ENCODE measurements around the gene FSTL1.

FSTL1 gene

DNA sequence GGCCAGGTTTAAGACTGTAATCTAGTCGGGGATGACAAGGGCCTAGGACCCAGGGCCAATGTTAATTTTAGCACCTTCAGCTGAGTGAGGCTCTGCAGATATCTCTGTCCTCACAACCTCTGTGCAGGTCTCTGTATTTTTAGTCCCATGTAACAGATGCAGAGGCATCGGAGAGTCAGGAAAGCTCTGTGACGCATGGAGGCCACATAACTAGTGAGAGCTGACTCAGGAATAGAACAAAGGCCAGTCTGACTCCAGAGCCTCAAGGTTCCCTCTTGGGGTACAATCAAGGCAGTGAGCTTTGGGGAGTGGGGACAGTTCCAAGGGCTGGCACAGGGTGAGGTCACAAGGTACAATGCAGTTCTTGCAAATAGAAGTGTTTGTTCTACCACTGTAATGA, 31.0 kb downstream of the FSTL1 start:
- Mint-ChIP-seq H3K27me3 (peaks cover 2% of the 10 kb centered on the region), H3K9me3 (ENCODE audit: low read depth) (no peaks in the 10 kb centered on the region), H3K4me3 (no peak overlapping the region), H3K36me3 (no peaks in the 10 kb centered on the region), H3K4me1 (ENCODE audit: low read depth) (peaks cover 8% of the 10 kb centered on the region), H3K27ac (no peak overlapping the region)

GRCh38 chr3:120418866-120419490, 31.8 kb downstream of the FSTL1 start:
- Mint-ChIP-seq H3K4me1 (ENCODE audit: low read depth) (peaks cover 8% of the 10 kb centered on the region), H3K4me3 (no peak overlapping the region), H3K9me3 (ENCODE audit: low read depth) (no peaks in the 10 kb centered on the region), H3K27ac (no peak overlapping the region), H3K27me3 (peaks cover 2% of the 10 kb centered on the region), H3K36me3 (no peaks in the 10 kb centered on the region)

GRCh38 chr3:120418446-120418845, 32.3 kb downstream of the FSTL1 start:
- H3K4me3 Mint-ChIP-seq, result no peak overlapping the region
- no peak overlapping the region for H3K27ac Mint-ChIP-seq
- H3K9me3 Mint-ChIP-seq (ENCODE audit: low read depth), result no peaks in the 10 kb centered on the region
- no peaks in the 10 kb centered on the region for H3K36me3 Mint-ChIP-seq
- H3K27me3 Mint-ChIP-seq, result peaks cover 2% of the 10 kb centered on the region
- peaks cover 8% of the 10 kb centered on the region for H3K4me1 Mint-ChIP-seq (ENCODE audit: low read depth)

- Mint-ChIP-seq H3K27me3 (peaks cover 2% of the 10 kb centered on the region), H3K27ac (no peak overlapping the region), H3K4me3 (peak overlapping the region; percentile 87), H3K36me3 (no peaks in the 10 kb centered on the region), H3K4me1 (ENCODE audit: low read depth) (peaks cover 8% of the 10 kb centered on the region), H3K9me3 (ENCODE audit: low read depth) (no peaks in the 10 kb centered on the region)
Measured at GRCh38 chr3:120417272-120417911, 33.4 kb downstream of the FSTL1 start.

GRCh38 chr3:120416868-120417267, 33.9 kb downstream of the FSTL1 start:
- Mint-ChIP-seq H3K27ac (no peak overlapping the region), H3K4me3 (peak overlapping the region; percentile 87), H3K36me3 (no peaks in the 10 kb centered on the region), H3K9me3 (ENCODE audit: low read depth) (no peaks in the 10 kb centered on the region), H3K4me1 (ENCODE audit: low read depth) (peaks cover 8% of the 10 kb centered on the region), H3K27me3 (peaks cover 2% of the 10 kb centered on the region)

- H3K4me1 Mint-ChIP-seq (ENCODE audit: low read depth), result peaks cover 8% of the 10 kb centered on the region
- H3K27ac Mint-ChIP-seq, result no peak overlapping the region
- no peak overlapping the region for H3K4me3 Mint-ChIP-seq
- no peaks in the 10 kb centered on the region for H3K9me3 Mint-ChIP-seq (ENCODE audit: low read depth)
- H3K27me3 Mint-ChIP-seq, result peaks cover 2% of the 10 kb centered on the region
- no peaks in the 10 kb centered on the region for H3K36me3 Mint-ChIP-seq
Measured at GRCh38 chr3:120415756-120416155, 35.0 kb downstream of the FSTL1 start.

GRCh38 chr3:120410541-120410940, 40.3 kb downstream of the FSTL1 start:
- H3K4me3 Mint-ChIP-seq, result no peak overlapping the region
- H3K27me3 Mint-ChIP-seq, result no peaks in the 10 kb centered on the region
- H3K27ac Mint-ChIP-seq, result no peak overlapping the region
- no peaks in the 10 kb centered on the region for H3K36me3 Mint-ChIP-seq
- no peaks in the 10 kb centered on the region for H3K9me3 Mint-ChIP-seq (ENCODE audit: low read depth)
- H3K4me1 Mint-ChIP-seq (ENCODE audit: low read depth), result no peaks in the 10 kb centered on the region

- Mint-ChIP-seq H3K36me3 (no peaks in the 10 kb centered on the region), H3K4me1 (ENCODE audit: low read depth) (no peaks in the 10 kb centered on the region), H3K27ac (no peak overlapping the region), H3K27me3 (no peaks in the 10 kb centered on the region), H3K9me3 (ENCODE audit: low read depth) (no peaks in the 10 kb centered on the region), H3K4me3 (no peak overlapping the region)
Measured at GRCh38 chr3:120410116-120410515, 40.7 kb downstream of the FSTL1 start.

DNA sequence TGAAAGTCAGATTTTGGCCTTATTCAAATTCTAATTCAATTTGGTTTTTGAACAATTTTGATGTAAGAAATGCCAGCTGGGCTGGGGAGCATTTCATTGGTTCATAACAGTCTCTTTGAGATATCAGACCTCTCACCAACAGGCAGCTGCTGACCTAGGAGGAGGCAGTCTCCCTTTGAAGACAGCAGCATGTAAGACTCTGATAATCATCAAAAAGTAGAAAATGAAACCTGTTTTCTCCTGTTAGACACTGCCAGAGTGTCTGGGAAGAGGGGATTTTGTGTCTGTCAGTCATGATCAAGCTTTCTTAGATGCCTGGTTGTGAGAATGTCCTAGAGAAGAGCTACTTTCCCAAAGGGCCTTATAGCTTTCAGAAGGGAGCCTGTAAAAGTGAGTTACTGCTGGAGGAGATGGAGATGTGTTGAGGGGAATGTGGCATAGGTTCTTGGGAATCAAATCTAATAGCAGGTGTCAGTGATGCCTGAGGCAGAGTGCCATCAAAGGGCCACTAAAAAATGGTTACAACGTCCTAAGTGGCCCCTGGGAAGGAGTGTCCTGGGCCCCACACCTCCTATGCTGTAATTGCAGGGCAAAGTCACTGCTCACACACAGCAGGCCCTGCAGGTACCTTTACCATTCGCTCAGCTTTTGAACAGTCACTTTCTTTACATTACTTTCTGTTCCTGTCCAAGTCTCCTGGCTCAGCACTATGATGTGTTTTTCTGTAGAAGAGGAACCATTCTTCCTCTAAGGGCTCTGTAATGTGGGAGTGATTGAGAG, 43.1 kb downstream of the FSTL1 start:
- Mint-ChIP-seq H3K4me1 (ENCODE audit: low read depth) (no peaks in the 10 kb centered on the region), H3K4me3 (no peak overlapping the region)

GRCh38 chr3:120404876-120405275, 45.9 kb downstream of the FSTL1 start:
- Mint-ChIP-seq H3K36me3 (no peaks in the 10 kb centered on the region), H3K27ac (no peak overlapping the region), H3K4me1 (ENCODE audit: low read depth) (no peaks in the 10 kb centered on the region), H3K4me3 (no peak overlapping the region), H3K9me3 (ENCODE audit: low read depth) (no peaks in the 10 kb centered on the region), H3K27me3 (no peaks in the 10 kb centered on the region)

More for the DNA sequence above, 43.1 kb downstream of the FSTL1 start:
- Mint-ChIP-seq H3K27ac (no peak overlapping the region), H3K27me3 (no peaks in the 10 kb centered on the region), H3K36me3 (no peaks in the 10 kb centered on the region), H3K9me3 (ENCODE audit: low read depth) (no peaks in the 10 kb centered on the region)

GRCh38 chr3:120402257-120402656, 48.5 kb downstream of the FSTL1 start:
- no peak overlapping the region for H3K27ac Mint-ChIP-seq
- no peaks in the 10 kb centered on the region for H3K9me3 Mint-ChIP-seq (ENCODE audit: low read depth)
- no peaks in the 10 kb centered on the region for H3K27me3 Mint-ChIP-seq
- H3K4me3 Mint-ChIP-seq, result no peak overlapping the region
- H3K4me1 Mint-ChIP-seq (ENCODE audit: low read depth), result no peaks in the 10 kb centered on the region
- H3K36me3 Mint-ChIP-seq, result no peaks in the 10 kb centered on the region

DNA sequence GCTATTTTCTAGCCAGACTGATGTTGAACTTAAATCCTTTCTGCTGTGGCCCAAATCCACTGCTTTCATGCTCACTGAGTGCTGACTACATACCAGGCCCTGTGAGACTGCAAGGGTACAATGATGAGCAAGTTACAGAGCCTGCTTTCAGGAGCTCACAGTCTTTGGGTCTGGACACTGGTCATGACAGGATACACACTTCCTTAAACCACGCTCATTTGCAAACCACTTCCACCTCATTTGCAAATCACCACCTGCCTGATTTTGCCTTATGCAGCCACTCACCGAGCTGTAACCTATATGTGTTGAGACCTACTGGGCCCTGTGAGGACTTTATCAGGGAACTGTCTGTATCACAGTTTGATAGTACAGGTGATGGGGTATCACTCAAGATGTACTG, 51.4 kb downstream of the FSTL1 start:
- Mint-ChIP-seq H3K4me1 (ENCODE audit: low read depth) (no peaks in the 10 kb centered on the region), H3K9me3 (ENCODE audit: low read depth) (no peaks in the 10 kb centered on the region), H3K4me3 (no peak overlapping the region), H3K27me3 (no peaks in the 10 kb centered on the region), H3K27ac (no peak overlapping the region), H3K36me3 (no peaks in the 10 kb centered on the region)

DNA sequence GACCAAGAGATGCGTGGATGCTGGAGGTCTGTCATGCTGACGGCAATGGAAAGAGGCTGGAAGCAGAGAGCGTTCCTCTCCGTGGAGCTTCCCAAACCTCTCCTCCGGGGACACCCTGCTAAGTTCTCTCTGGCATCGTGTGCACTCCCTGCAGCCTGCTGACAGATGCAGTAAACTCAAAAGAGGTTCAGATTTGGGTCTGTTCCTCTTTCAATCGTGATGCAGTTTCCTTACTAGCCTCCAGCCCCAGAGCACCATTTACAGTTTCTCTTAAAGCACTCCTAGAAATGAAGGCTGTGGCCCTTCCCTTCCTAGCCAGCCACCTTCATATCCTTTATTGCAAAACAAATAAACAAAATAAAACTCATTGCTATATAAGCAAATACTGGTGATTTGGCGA, 54.3 kb downstream of the FSTL1 start:
- H3K4me3 Mint-ChIP-seq, result no peak overlapping the region
- no peaks in the 10 kb centered on the region for H3K4me1 Mint-ChIP-seq (ENCODE audit: low read depth)
- H3K27me3 Mint-ChIP-seq, result no peaks in the 10 kb centered on the region
- no peaks in the 10 kb centered on the region for H3K9me3 Mint-ChIP-seq (ENCODE audit: low read depth)
- no peak overlapping the region for H3K27ac Mint-ChIP-seq
- H3K36me3 Mint-ChIP-seq, result no peaks in the 10 kb centered on the region

DNA sequence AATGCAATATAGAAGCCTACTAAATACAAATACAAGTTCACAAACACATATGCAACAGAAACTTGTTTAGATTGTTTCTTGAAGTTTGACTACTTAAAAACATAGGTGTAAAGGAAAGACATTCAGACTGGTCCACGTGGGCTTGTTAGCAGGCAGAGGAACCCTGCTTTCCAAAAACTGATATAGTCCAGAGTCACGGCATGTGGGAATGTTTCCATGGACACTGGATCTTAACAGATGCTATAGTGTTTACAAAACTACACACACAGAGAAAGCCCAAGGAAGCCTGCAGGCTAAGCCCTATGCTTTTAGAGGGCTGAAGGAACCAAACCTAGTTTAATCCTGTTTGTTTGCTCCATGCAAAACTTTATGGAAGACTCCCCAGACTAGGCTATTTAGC, 56.4 kb downstream of the FSTL1 start:
- H3K27me3 Mint-ChIP-seq, result no peaks in the 10 kb centered on the region
- H3K4me3 Mint-ChIP-seq, result no peak overlapping the region
- H3K27ac Mint-ChIP-seq, result no peak overlapping the region
- H3K9me3 Mint-ChIP-seq (ENCODE audit: low read depth), result no peaks in the 10 kb centered on the region
- H3K4me1 Mint-ChIP-seq (ENCODE audit: low read depth), result no peaks in the 10 kb centered on the region
- H3K36me3 Mint-ChIP-seq, result no peaks in the 10 kb centered on the region

- Mint-ChIP-seq H3K36me3 (no peaks in the 10 kb centered on the region), H3K27ac (no peak overlapping the region), H3K9me3 (ENCODE audit: low read depth) (no peaks in the 10 kb centered on the region), H3K4me1 (ENCODE audit: low read depth) (no peaks in the 10 kb centered on the region), H3K27me3 (no peaks in the 10 kb centered on the region), H3K4me3 (no peak overlapping the region)
Measured at GRCh38 chr3:120393761-120394160, 57.0 kb downstream of the FSTL1 start.

Measured in activated naive CD8-positive, alpha-beta T cell (primary cell).